Stimulated activated CD4-positive, alpha-beta T cell treated with anti-CD3 and anti-CD28 coated beads, Interleukin-4, amount 100 ng/mL, for 24 hours (primary cell): ENCODE data around the gene MGST3.
"Not testable (repeated sequence)": the region's sequence is repeated elsewhere in the genome, so short reads cannot be mapped to it uniquely, and the experiment has no call there.

Experiments used
- DNase-seq: peaks from one replicate; pipeline ENCODE4 v3.0.0-alpha.2; 2020

MGST3 gene

GRCh38 chr1:165629848-165630628, 996 bp upstream of the MGST3 start:
- no peak for DNase-seq

- DNase-seq, result peak; percentile 61
Observed at GRCh38 chr1:165631342-165632151, 513 bp downstream of the MGST3 start.

- no peak for DNase-seq
Observed at GRCh38 chr1:165632152-165632469, 1.1 kb downstream of the MGST3 start.

DNA sequence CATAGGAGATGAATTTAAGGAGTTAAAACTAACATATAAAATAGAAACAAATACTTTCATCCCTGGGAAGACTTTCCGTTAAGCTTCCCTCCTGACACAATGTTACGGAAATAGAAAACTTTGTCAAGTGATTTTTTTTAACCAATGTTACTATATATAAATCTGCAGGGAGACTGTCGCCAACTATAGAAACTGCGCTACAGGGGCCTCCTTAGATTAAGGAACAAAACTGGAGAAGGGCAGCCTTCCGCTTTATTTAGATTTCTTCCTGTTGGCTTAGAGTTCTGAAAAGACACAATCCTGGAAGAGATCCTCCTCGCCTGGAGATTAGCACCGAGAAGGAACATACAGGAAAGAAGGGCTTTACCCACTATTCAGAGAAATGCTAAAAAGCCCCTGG, 1.5 kb downstream of the MGST3 start:
- DNase-seq, result no peak

DNA sequence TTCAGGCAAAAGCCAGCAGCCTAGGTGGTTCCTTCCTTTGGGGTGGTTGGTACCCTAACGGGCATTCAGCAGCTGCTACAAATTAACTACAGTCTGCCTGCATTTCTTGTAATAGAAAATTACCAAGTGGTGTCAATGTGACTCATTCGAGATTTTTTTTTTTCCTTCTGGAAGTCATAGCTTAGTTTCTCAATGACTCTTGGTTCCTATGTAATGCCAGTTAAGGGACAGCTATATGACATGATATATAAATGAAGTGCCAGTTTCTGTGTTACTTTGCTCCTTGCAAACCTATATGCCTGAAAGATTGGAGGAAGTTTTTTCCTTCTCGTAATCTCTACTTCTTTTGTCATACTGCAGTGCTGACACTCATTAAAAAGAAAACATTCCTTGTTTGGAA, 2.6 kb downstream of the MGST3 start:
- no peak for DNase-seq

DNA sequence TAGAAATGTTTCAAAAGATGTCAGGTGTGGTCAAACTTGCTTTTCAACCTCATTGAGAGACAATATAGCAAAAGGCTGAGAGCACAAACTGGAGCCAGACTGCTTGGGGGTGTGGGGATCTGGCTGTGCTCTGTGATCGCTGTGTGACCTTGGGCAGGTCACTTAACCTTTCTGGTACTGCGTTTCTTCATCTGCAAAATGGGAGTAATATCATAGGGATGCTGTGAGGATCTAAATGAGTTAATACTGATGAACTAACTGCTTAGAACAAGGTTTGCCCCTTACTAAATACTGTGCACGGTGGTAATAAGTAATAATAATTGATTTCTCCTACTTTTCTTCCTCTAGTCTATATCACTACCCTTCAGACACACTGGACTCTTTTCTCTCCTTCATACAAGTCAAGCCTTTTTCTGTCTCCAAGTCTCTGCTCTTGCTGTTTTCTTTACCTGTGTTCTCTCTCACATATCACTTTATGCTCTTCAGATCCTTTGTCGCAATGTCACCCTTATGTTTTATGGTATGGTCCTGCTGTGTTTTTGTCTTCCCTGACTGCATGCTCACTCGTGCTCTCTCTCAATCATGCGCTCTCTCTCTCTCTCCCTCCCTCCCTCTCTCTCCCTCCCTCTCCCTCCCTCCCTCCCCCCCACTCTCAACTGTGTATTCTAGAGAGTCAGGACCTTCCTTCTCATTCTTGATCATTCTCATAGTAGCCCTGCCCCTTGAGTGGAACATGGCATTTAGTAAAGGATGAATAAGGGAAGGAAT, 3.3 kb downstream of the MGST3 start:
- DNase-seq, result no peak

GRCh38 chr1:165635329-165635728, 4.3 kb downstream of the MGST3 start:
- no peak for DNase-seq

DNA sequence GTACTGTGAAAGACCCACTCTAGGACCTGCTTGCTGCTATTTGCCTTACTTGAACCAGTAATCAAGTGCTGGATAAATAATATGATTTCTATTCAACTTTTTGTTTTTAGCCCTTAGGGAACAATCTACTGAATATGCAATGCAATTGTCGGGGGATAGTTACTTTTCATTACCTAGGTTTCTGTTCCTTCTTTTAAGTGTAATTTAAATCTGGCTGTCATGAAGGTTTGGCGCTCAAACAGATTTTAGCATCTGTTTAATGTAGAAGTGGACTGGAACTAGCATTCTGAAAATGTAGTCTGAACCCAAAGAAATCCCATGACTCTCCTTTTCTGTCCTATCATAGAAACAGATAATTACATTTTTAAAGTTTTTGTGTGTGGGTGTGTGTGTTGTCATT, 4.8 kb downstream of the MGST3 start:
- DNase-seq, result no peak

- no peak for DNase-seq
Observed at GRCh38 chr1:165637427-165637826, 6.4 kb downstream of the MGST3 start.

DNA sequence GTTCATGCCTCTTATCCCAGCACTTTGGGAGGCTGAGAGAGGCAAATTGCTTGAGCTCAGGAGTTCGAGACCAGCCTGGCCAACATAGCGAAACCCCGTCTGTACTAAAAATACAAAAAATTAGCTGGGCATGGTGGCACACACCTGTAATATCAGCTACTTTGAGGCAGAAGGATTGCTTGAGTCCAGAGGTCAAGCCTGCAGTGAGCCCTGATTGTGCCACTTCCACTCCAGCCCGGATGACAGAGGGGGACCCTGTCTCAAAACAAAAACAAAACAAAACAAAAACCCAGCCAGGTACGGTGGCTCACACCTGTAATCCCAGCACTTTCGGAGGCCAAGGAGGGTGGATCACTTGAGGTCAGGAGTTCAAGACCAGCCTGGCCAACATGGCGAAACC, 7.2 kb downstream of the MGST3 start:
- DNase-seq, result not testable (repeated sequence)

GRCh38 chr1:165639821-165640623, 9.0 kb downstream of the MGST3 start:
- no peak for DNase-seq

- DNase-seq, result no peak
Observed at GRCh38 chr1:165641231-165641987, 10.4 kb downstream of the MGST3 start.

- DNase-seq, result no peak
Observed at GRCh38 chr1:165644064-165644735, 13.2 kb downstream of the MGST3 start.

GRCh38 chr1:165645654-165646366, 14.8 kb downstream of the MGST3 start:
- peak; percentile 12 for DNase-seq

GRCh38 chr1:165647517-165647916, 16.5 kb downstream of the MGST3 start:
- DNase-seq, result no peak

DNA sequence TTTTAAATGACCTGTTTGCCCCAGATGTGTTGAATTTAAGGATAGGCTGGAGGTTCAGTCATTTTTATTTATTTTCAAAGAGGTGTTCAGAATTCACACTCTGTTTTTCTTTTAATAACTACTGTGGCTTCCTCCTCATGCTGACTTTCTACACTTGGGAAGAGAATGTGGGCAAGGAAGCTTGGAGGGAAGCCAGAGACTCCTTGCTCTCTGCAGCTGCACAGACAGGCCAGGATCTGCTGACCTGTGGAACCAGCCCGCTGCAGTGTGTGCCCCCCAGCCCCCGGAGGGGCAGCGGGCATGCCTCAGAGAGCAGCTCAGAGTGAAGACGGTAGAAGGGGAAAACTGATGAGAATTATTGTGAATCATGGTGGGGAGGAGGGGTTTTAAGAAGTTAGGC, 16.9 kb downstream of the MGST3 start:
- no peak for DNase-seq

DNA sequence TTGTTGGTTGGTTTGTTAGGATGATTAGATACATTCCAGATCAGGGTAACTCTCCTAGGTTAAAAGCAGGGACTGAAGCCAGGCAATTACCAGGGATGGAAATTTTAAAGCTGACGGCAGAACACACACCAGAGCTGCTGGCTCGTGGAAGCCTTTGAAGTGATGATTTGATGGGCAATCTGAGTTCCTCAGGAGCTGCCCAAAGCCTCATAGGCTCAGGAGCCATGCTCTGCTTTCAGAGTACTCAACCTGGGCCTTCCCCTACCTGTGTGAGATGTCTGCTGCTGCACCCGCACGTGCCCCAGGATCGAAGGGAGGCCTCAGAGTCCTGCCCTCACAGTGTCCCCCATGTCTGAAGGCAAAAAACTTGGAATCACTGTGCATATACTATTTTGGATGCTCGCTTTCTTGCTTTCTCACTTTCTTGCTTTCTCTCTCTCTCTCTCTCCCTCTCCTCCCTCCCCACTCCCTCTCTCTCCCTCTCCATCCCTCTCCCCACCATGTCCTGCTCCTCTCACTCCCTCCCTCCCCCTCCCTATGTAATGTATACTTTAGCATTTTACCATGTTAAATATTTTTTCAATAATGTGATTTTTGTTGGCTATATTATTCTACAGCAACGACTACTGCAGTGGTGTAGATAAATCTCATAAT, 18.0 kb downstream of the MGST3 start:
- no peak for DNase-seq

DNA sequence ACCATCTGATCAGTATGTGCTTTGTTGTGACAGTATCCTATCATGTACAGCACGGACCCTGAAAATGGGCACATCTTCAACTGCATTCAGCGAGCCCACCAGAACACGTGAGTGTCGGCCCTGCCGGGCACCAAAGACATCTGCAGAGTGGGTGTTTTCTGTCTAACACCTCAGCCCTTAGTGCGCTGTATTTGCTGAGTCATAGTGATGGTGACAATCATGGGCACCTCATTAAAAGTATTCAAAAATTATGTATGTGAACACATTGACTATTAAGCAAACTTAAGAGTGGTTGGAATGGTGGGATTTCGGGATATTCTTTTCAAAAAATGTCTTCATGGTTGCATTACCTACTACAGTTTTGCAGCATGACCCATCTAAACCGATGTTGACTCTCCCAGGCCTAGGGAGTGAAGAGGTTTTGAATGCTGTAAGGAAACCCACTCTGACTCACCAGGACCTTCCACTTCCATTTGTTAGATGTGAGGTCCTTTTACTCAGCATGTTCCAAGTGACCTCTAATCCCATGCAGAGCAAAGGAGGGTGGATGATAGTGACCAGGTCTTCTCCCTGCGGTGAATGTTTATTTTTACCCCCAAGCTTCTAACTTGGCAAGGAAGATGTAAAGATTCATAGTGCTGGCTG, 20.1 kb downstream of the MGST3 start:
- no peak for DNase-seq

GRCh38 chr1:165658766-165659580, 27.9 kb downstream of the MGST3 start:
- not testable (repeated sequence) for DNase-seq
